Mammary epithelial cell (primary cell): ENCODE data around the gene TULP3.
"Not testable (repeated sequence)": the region's sequence is repeated elsewhere in the genome, so short reads cannot be mapped to it uniquely, and the experiment has no call there.

Experiments
- EZH2 ChIP-seq: IDR thresholded peaks from 2 replicates; pipeline ENCODE4 v1.6.1; 2012; ENCODE audit warnings: low read length, inconsistent platforms, borderline replicate concordance
- TF ChIP-seq, protein P1 (sequence below), 2 donors: IDR thresholded peaks in 1 of 2; conservative IDR thresholded peaks in 1 of 2; 2 replicates each; pipeline ENCODE4 v1.5.1; 2011 to 2012; ENCODE audit warnings: inconsistent platforms in 2 of 2, low read length in 2 of 2, mild to moderate bottlenecking in 2 of 2, control low read depth in 1 of 2, low read depth in 1 of 2; ENCODE audit not compliant: insufficient read depth in 1 of 2; ENCODE audit errors: extremely low read depth in 1 of 2

- TF ChIP-seq, protein P1, sequence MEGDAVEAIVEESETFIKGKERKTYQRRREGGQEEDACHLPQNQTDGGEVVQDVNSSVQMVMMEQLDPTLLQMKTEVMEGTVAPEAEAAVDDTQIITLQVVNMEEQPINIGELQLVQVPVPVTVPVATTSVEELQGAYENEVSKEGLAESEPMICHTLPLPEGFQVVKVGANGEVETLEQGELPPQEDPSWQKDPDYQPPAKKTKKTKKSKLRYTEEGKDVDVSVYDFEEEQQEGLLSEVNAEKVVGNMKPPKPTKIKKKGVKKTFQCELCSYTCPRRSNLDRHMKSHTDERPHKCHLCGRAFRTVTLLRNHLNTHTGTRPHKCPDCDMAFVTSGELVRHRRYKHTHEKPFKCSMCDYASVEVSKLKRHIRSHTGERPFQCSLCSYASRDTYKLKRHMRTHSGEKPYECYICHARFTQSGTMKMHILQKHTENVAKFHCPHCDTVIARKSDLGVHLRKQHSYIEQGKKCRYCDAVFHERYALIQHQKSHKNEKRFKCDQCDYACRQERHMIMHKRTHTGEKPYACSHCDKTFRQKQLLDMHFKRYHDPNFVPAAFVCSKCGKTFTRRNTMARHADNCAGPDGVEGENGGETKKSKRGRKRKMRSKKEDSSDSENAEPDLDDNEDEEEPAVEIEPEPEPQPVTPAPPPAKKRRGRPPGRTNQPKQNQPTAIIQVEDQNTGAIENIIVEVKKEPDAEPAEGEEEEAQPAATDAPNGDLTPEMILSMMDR (conservative IDR thresholded peaks at IDR 0.05 in 1 of 2, IDR thresholded peaks at IDR 0.05 in 1 of 2; ENCODE audit: extremely low read depth in 1 of 2, insufficient read depth in 1 of 2, low read depth in 1 of 2, low read length in 2 of 2), result not testable (repeated sequence)
- not testable (repeated sequence) for TF ChIP-seq EZH2
These were observed 21.6 kb upstream of the TULP3 start for GRCh38 chr12:2868986-2869632.
